GM19238 (cell line): ENCODE data around the gene ZNF423.

ENCODE experiments used
- DNase-seq: peaks from one replicate; pipeline ENCODE4 v3.0.0; 2011; ENCODE audit warnings: low spot score; ENCODE audit not compliant: insufficient read length

Gene ZNF423

GRCh38 chr16:49727611-49728010 lies 128.3 kb downstream of the ZNF423 start:
- no peak for DNase-seq

GRCh38 chr16:49726155-49726554 lies 129.8 kb downstream of the ZNF423 start:
- no peak for DNase-seq

GRCh38 chr16:49725651-49726050 lies 130.3 kb downstream of the ZNF423 start:
- no peak for DNase-seq

- no peak for DNase-seq
These were observed 131.1 kb downstream of the ZNF423 start for GRCh38 chr16:49724774-49725173.

- DNase-seq: no peak
These were observed 132.6 kb downstream of the ZNF423 start for GRCh38 chr16:49723310-49723709.

- DNase-seq: no peak
These were observed 135.7 kb downstream of the ZNF423 start for GRCh38 chr16:49720225-49720624.

GRCh38 chr16:49717689-49718088 lies 138.2 kb downstream of the ZNF423 start:
- DNase-seq: no peak

- no peak for DNase-seq
These were observed 139.5 kb downstream of the ZNF423 start for GRCh38 chr16:49716339-49716934.

- DNase-seq: no peak
These were observed 142.1 kb downstream of the ZNF423 start for GRCh38 chr16:49713770-49714169.

- no peak for DNase-seq
These were observed 143.4 kb downstream of the ZNF423 start for GRCh38 chr16:49712542-49712941.

GRCh38 chr16:49712106-49712505 lies 143.8 kb downstream of the ZNF423 start:
- no peak for DNase-seq

GRCh38 chr16:49709057-49709456 lies 146.9 kb downstream of the ZNF423 start:
- no peak for DNase-seq

- DNase-seq: no peak
These were observed 147.4 kb downstream of the ZNF423 start for GRCh38 chr16:49708491-49708890.

GRCh38 chr16:49706620-49707355 lies 149.1 kb downstream of the ZNF423 start:
- no peak for DNase-seq

- no peak for DNase-seq
These were observed 151.2 kb downstream of the ZNF423 start for GRCh38 chr16:49704586-49705155.

GRCh38 chr16:49703483-49703882 lies 152.4 kb downstream of the ZNF423 start:
- DNase-seq: no peak

GRCh38 chr16:49701789-49702494 lies 154.0 kb downstream of the ZNF423 start:
- DNase-seq: no peak

GRCh38 chr16:49701065-49701685 lies 154.7 kb downstream of the ZNF423 start:
- DNase-seq: no peak

GRCh38 chr16:49700251-49701064 lies 155.5 kb downstream of the ZNF423 start:
- no peak for DNase-seq

- DNase-seq: no peak
These were observed 156.1 kb downstream of the ZNF423 start for GRCh38 chr16:49699841-49700175.
